Purkinje cell (primary cell): ENCODE measurements around the gene AATK. TPM values are rescaled to one million over a fixed set of nuclear protein-coding genes. Genes with fewer than 3 reads are reported as not detected.

Experiments
- polyA plus RNA-seq: library from polyadenylated mRNA; unstranded; fragments of >200 nt; fragmentation: Nextera tagmentation; gene quantifications from 2 replicates; pipeline ENCODE4 v1.2.1, GENCODE V29; 2014

AATK gene
- 0.48 and 0.56 TPM in 2 replicates for polyA plus RNA-seq

GRCh38 chr17:81166033-81166492 lies at the start of gene AATK:
Gene AATK (minus strand): TSS chr17:81166221. CDS start chr17:81165992, 229 bp downstream.

GRCh38 chr17:81165246-81166032 lies 582 bp downstream of the AATK start, which contains the start of gene PVALEF:
Gene PVALEF (plus strand): TSS chr17:81165507. CDS start chr17:81181227, 15,720 bp downstream.

Other genes with a start within 250 kb of the AATK start
- gene CHMP6, start 174.4 kb downstream of the AATK start, polyA plus RNA-seq, result 0.63 TPM in 1 of 2 replicates, not detected in the other
- gene BAIAP2, start 131.1 kb downstream of the AATK start, polyA plus RNA-seq, result 180 and 236 TPM in 2 replicates
- gene PVALEF, start 714 bp downstream of the AATK start, polyA plus RNA-seq, result not detected in 2 replicates
- gene CEP131, start 56.7 kb upstream of the AATK start, polyA plus RNA-seq, result 0.36 TPM in 1 of 2 replicates, not detected in the other
- 0.42 and 2.8 TPM in 2 replicates for gene TEPSIN, start 72.8 kb upstream of the AATK start, polyA plus RNA-seq
- gene NDUFAF8, start 73.1 kb upstream of the AATK start, polyA plus RNA-seq, result 33.9 and 55.0 TPM in 2 replicates
- gene SLC38A10, start 129.1 kb upstream of the AATK start, polyA plus RNA-seq, result 5.0 and 13.6 TPM in 2 replicates
- 0.16 and 1.4 TPM in 2 replicates for gene BAHCC1, start 229.2 kb upstream of the AATK start, polyA plus RNA-seq